Left ventricle myocardium inferior (tissue), 1 donor: Measurements from ENCODE around the gene TMOD2. TPM values are rescaled to one million over a fixed set of nuclear protein-coding genes. Genes with fewer than 3 reads are reported as not detected.

ENCODE experiments used
- DNase-seq: peaks from one replicate; pipeline ENCODE4 v3.0.0-alpha.2; 2020
- H3K27ac ChIP-seq: fragments of 200-600 bp; replicated peaks from 2 replicates; pipeline ENCODE4 v1.8.0; 2021
- H3K27me3 ChIP-seq: fragments of 200-600 bp; 2 replicates; pipeline ENCODE4 v1.8.0; 2021; ENCODE audit warnings: low read depth
- H3K36me3 ChIP-seq: fragments of 200-600 bp; 2 replicates; pipeline ENCODE4 v1.8.0; 2021
- H3K4me1 ChIP-seq: fragments of 200-600 bp; 2 replicates; pipeline ENCODE4 v1.8.0; 2021
- H3K4me3 ChIP-seq: fragments of 200-600 bp; 2 replicates; pipeline ENCODE4 v1.8.0; 2021; ENCODE audit warnings: mild to moderate bottlenecking, moderate library complexity
- H3K9me3 ChIP-seq: fragments of 200-600 bp; replicated peaks from 2 replicates; pipeline ENCODE4 v1.8.0; 2021
- CTCF ChIP-seq: fragments of 200-600 bp; IDR thresholded peaks from 2 replicates; pipeline ENCODE4 v1.8.0; 2021; ENCODE audit warnings: antibody characterized with exemption, mild to moderate bottlenecking, borderline replicate concordance
- intact Hi-C: fragments of 100-400 bp; cut with micrococcal nuclease; formaldehyde crosslinking; loops from one replicate; pipeline ENCODE4 v1.11.0; 2022
- total RNA-seq: library from RNA; stranded (reverse); fragmentation: NEBNext Ultra II Directional; extraction: Animal tissue kit (Norgen Biotek cat#: 25700); gene quantifications from one replicate; pipeline ENCODE4 v1.2.1, GENCODE V29; 2021
- donor health status: DM: no; HTN: yes; CAD: no; lungs with severe emphysema.

The TMOD2 gene
- total RNA-seq, 1 donor from 2014 or later: 5.1 TPM

- intact Hi-C loops: no loop called here
- peaks cover 29% of the 10 kb centered on the region for H3K36me3 ChIP-seq
- H3K4me1 ChIP-seq: peaks cover 5% of the 10 kb centered on the region
- DNase-seq: no peak
- no peak overlapping the region for H3K4me3 ChIP-seq
- H3K27ac ChIP-seq: no peak overlapping the region
- H3K27me3 ChIP-seq: no peaks in the 10 kb centered on the region
- H3K9me3 ChIP-seq: no peaks in the 10 kb centered on the region
- TF ChIP-seq CTCF: no peak
These were observed 58.1 kb downstream of the TMOD2 start for GRCh38 chr15:51809457-51809856.

GRCh38 chr15:51812598-51812997, 61.2 kb downstream of the TMOD2 start:
- Histone ChIP-seq H3K9me3 (no peaks in the 10 kb centered on the region), H3K4me1 (peaks cover 20% of the 10 kb centered on the region), H3K4me3 (no peak overlapping the region), H3K27ac (no peak overlapping the region), H3K36me3 (peaks cover 19% of the 10 kb centered on the region), H3K27me3 (no peaks in the 10 kb centered on the region)
- no peak for TF ChIP-seq CTCF
- no peak for DNase-seq
- intact Hi-C loops: no loop called here

- no peaks in the 10 kb centered on the region for H3K27me3 ChIP-seq
- peaks cover 1% of the 10 kb centered on the region for H3K36me3 ChIP-seq
- TF ChIP-seq CTCF: no peak
- H3K27ac ChIP-seq: no peak overlapping the region
- H3K4me3 ChIP-seq: no peak overlapping the region
- DNase-seq: no peak
- H3K9me3 ChIP-seq: no peaks in the 10 kb centered on the region
- H3K4me1 ChIP-seq: peaks cover 17% of the 10 kb centered on the region
- intact Hi-C loops: no loop called here
These were observed 63.2 kb downstream of the TMOD2 start for GRCh38 chr15:51814606-51815005.

- no peak for TF ChIP-seq CTCF
- H3K4me1 ChIP-seq: peaks cover 15% of the 10 kb centered on the region
- DNase-seq: no peak
- no peaks in the 10 kb centered on the region for H3K27me3 ChIP-seq
- intact Hi-C loops: no loop called here
- H3K36me3 ChIP-seq: no peaks in the 10 kb centered on the region
- no peak overlapping the region for H3K4me3 ChIP-seq
- peaks cover 8% of the 10 kb centered on the region for H3K9me3 ChIP-seq
- no peak overlapping the region for H3K27ac ChIP-seq
These were observed 65.2 kb downstream of the TMOD2 start for GRCh38 chr15:51816611-51817010.

- Histone ChIP-seq H3K36me3 (no peaks in the 10 kb centered on the region), H3K4me3 (no peak overlapping the region), H3K4me1 (peaks cover 15% of the 10 kb centered on the region), H3K27me3 (no peaks in the 10 kb centered on the region), H3K9me3 (peaks cover 10% of the 10 kb centered on the region), H3K27ac (no peak overlapping the region)
- no peak for DNase-seq
- no peak for TF ChIP-seq CTCF
- intact Hi-C loops: no loop called here
These were observed 66.8 kb downstream of the TMOD2 start for GRCh38 chr15:51818150-51818549.

- peaks cover 10% of the 10 kb centered on the region for H3K9me3 ChIP-seq
- no peak overlapping the region for H3K4me3 ChIP-seq
- H3K36me3 ChIP-seq: no peaks in the 10 kb centered on the region
- TF ChIP-seq CTCF: no peak
- DNase-seq: no peak
- peaks cover 18% of the 10 kb centered on the region for H3K4me1 ChIP-seq
- intact Hi-C loops: no loop called here
- H3K27ac ChIP-seq: no peak overlapping the region
- no peaks in the 10 kb centered on the region for H3K27me3 ChIP-seq
These were observed 74.3 kb downstream of the TMOD2 start for GRCh38 chr15:51825698-51826097.
